ENCODE measurements around the gene PAWR. TPM values are rescaled to one million over a fixed set of nuclear protein-coding genes. Genes with fewer than 3 reads are reported as not detected.
"Not testable (repeated sequence)": the region's sequence is repeated elsewhere in the genome, so short reads cannot be mapped to it uniquely, and the experiment has no call there.

PAWR gene
- total and polyA plus RNA-seq, 2 experiments from 2014 or later = 149 to 180 TPM

DNA sequence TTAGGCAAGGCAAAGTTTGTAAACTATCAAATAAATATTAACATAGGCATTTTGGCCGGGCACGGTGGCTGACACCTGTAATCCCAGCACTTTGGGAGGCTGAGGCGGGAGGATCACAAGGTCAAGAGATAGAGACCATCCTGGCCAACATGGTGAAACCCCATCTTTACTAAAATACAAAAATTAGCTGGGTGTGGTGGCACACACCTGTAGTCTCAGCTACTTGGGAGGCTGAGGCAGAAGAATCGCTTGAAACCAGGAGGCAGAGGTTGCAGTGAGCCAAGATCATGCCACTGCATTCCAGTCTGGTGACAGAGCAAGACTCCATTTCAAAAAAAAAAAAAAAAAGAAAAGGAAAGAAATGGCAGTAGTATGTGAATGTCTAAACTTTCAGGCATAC, 43.9 kb downstream of the PAWR start:
- Mint-ChIP-seq H3K9me3 (peaks cover 10% of the 10 kb centered on the region; the same call in 1 of the 3 replicates), H3K4me1 (peaks cover 68% of the 10 kb centered on the region), H3K36me3 (ENCODE audit: low read depth) (peaks cover 27% of the 10 kb centered on the region)
- H3K27me3 Mint-ChIP-seq (ENCODE audit: insufficient read depth, low read depth, poor library complexity); H3K4me3 ChIP-seq; H3K27me3 ChIP-seq (ENCODE audit: insufficient read depth); H2AFZ ChIP-seq; H3K36me3 ChIP-seq (ENCODE audit: insufficient read depth); ATAC-seq; H3F3A ChIP-seq (replicated peaks; ENCODE audit: low read depth); H3K4me3 Mint-ChIP-seq; H3K9me2 ChIP-seq (ENCODE audit: insufficient read depth); DNase-seq (ENCODE audit: low spot score); H3K27ac ChIP-seq (ENCODE audit: low read depth); H3K4me2 ChIP-seq; H3K27ac Mint-ChIP-seq: not testable (repeated sequence)
- H4K20me1 ChIP-seq (replicated peaks; ENCODE audit: insufficient read depth) = peaks cover 77% of the 10 kb centered on the region
- peaks cover 100% of the 10 kb centered on the region for H3K79me2 ChIP-seq (replicated peaks; ENCODE audit: insufficient read depth)
- peaks cover 56% of the 10 kb centered on the region for H3K4me1 ChIP-seq (ENCODE audit: insufficient read depth)

DNA sequence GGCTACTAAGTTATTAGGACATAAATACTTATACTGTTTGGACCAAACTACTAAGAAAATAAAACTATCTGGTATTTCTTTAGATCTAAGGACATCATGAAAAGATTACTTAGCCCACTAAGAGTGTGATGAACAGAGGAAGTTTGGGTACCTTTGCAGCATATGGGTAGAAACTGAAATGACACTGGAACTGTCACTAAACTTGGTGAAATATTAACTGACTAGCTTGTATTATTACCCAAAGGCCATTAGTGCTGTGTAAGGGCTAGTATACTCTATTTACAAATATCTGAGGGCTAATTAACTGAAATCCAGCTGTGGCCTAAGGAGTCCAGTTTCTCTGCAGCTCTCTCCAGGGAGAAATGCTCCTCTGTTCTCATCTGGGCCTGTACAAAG, 45.5 kb downstream of the PAWR start:
- peaks cover 22% of the 10 kb centered on the region for H3K36me3 Mint-ChIP-seq (ENCODE audit: low read depth)

DNA sequence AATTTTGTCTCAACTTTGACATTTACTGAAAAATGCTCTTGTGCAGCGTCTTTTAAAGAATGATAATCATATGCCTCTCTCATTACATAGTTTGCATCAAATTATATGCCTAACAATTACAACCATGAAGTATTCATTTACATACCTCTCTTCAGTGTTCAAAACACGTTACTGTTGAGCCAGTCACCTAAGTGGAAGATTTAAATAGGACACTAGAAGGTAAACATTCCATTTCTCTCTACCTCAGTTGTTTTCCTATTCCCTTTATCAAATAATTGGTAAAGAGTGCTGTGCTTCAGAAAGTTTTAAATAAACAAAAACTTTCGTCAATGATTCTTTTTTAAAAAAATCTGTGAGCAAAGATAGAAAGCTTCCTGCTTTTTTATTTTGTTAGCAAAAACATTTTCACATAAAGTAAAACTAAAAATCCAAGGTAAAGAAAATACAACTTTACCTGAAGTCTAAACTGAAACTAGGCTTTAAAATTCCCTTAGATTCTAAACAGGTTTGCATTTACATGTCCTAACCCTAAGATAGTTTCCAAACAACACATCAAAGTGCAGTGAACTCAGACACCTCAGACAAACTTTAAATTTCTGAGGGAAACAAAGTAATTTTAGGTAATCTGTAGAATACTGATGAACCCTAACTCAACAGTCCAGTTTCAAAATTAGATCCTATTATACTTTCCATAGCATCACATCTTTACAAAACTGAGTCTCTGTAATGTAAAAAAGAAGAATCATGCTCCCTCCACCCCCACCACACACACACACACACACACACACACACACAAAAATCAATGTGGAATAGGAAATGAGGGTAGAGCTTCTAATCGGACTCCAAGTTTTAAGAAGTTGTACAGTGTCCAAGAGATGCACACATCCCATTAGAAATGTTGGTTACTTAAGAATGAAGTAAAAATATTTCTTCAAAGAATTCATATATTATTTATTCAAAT, 46.2 kb downstream of the PAWR start:
- no peaks in the 10 kb centered on the region for H3K27me3 ChIP-seq (ENCODE audit: insufficient read depth)
- Mint-ChIP-seq H3K4me3 (0 out of 3 replicates have a peak overlapping the region, but pooled peaks have one; percentile 24), H3K27me3 (ENCODE audit: insufficient read depth, low read depth, poor library complexity) (peaks cover 2% of the 10 kb centered on the region), H3K4me1 (peaks cover 51% of the 10 kb centered on the region), H3K36me3 (ENCODE audit: low read depth) (peaks cover 22% of the 10 kb centered on the region), H3K27ac (peak overlapping the region; percentile 25; the same call in 1 of the 2 replicates), H3K9me3 (peaks cover 10% of the 10 kb centered on the region; the same call in 1 of the 3 replicates)
- H3K4me1 ChIP-seq (ENCODE audit: insufficient read depth) = peaks cover 49% of the 10 kb centered on the region
- no peaks in the 10 kb centered on the region for H3K9me2 ChIP-seq (ENCODE audit: insufficient read depth)
- H3F3A ChIP-seq (replicated peaks; ENCODE audit: low read depth) = no peaks in the 10 kb centered on the region
- peak overlapping the region; percentile 53; the same call in 1 of the 2 replicates for H3K4me2 ChIP-seq
- H3K79me2 ChIP-seq (replicated peaks; ENCODE audit: insufficient read depth) = peaks cover 100% of the 10 kb centered on the region
- H2AFZ ChIP-seq = no peak overlapping the region
- no peak for DNase-seq (ENCODE audit: low spot score)
- no peak overlapping the region for H3K4me3 ChIP-seq
- H3K27ac ChIP-seq (ENCODE audit: low read depth) = no peak overlapping the region
- peaks cover 66% of the 10 kb centered on the region for H4K20me1 ChIP-seq (replicated peaks; ENCODE audit: insufficient read depth)
- no peak for ATAC-seq
- no peaks in the 10 kb centered on the region; the same call in 1 of the 2 replicates for H3K36me3 ChIP-seq (ENCODE audit: insufficient read depth)
- TF ChIP-seq, protein P1, sequence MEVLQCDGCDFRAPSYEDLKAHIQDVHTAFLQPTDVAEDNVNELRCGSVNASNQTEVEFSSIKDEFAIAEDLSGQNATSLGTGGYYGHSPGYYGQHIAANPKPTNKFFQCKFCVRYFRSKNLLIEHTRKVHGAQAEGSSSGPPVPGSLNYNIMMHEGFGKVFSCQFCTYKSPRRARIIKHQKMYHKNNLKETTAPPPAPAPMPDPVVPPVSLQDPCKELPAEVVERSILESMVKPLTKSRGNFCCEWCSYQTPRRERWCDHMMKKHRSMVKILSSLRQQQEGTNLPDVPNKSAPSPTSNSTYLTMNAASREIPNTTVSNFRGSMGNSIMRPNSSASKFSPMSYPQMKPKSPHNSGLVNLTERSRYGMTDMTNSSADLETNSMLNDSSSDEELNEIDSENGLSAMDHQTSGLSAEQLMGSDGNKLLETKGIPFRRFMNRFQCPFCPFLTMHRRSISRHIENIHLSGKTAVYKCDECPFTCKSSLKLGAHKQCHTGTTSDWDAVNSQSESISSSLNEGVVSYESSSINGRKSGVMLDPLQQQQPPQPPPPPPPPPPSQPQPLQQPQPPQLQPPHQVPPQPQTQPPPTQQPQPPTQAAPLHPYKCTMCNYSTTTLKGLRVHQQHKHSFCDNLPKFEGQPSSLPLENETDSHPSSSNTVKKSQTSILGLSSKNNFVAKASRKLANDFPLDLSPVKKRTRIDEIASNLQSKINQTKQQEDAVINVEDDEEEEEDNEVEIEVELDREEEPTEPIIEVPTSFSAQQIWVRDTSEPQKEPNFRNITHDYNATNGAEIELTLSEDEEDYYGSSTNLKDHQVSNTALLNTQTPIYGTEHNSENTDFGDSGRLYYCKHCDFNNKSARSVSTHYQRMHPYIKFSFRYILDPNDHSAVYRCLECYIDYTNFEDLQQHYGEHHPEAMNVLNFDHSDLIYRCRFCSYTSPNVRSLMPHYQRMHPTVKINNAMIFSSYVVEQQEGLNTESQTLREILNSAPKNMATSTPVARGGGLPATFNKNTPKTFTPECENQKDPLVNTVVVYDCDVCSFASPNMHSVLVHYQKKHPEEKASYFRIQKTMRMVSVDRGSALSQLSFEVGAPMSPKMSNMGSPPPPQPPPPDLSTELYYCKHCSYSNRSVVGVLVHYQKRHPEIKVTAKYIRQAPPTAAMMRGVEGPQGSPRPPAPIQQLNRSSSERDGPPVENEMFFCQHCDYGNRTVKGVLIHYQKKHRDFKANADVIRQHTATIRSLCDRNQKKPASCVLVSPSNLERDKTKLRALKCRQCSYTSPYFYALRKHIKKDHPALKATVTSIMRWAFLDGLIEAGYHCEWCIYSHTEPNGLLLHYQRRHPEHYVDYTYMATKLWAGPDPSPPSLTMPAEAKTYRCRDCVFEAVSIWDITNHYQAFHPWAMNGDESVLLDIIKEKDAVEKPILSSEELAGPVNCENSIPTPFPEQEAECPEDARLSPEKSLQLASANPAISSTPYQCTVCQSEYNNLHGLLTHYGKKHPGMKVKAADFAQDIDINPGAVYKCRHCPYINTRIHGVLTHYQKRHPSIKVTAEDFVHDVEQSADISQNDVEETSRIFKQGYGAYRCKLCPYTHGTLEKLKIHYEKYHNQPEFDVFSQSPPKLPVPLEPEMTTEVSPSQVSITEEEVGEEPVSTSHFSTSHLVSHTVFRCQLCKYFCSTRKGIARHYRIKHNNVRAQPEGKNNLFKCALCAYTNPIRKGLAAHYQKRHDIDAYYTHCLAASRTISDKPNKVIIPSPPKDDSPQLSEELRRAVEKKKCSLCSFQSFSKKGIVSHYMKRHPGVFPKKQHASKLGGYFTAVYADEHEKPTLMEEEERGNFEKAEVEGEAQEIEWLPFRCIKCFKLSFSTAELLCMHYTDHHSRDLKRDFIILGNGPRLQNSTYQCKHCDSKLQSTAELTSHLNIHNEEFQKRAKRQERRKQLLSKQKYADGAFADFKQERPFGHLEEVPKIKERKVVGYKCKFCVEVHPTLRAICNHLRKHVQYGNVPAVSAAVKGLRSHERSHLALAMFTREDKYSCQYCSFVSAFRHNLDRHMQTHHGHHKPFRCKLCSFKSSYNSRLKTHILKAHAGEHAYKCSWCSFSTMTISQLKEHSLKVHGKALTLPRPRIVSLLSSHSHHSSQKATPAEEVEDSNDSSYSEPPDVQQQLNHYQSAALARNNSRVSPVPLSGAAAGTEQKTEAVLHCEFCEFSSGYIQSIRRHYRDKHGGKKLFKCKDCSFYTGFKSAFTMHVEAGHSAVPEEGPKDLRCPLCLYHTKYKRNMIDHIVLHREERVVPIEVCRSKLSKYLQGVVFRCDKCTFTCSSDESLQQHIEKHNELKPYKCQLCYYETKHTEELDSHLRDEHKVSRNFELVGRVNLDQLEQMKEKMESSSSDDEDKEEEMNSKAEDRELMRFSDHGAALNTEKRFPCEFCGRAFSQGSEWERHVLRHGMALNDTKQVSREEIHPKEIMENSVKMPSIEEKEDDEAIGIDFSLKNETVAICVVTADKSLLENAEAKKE (CRISPR knock-in tag; IDR thresholded peaks at IDR 0.05) = no peak
- TF ChIP-seq JUNB (IDR thresholded peaks at IDR 0.05; ENCODE audit: unreplicated experiment) (no peak), STAT1 (IDR thresholded peaks at IDR 0.05; ENCODE audit: unreplicated experiment) (no peak)

More for the DNA sequence above, 45.5 kb downstream of the PAWR start:
- Mint-ChIP-seq H3K4me1 (peaks cover 55% of the 10 kb centered on the region), H3K4me3 (no peak overlapping the region), H3K27me3 (ENCODE audit: insufficient read depth, low read depth, poor library complexity) (peaks cover 2% of the 10 kb centered on the region), H3K27ac (no peak overlapping the region), H3K9me3 (peaks cover 10% of the 10 kb centered on the region; the same call in 1 of the 3 replicates)
- no peak for TF ChIP-seq EZH2phosphoT487 (IDR thresholded peaks at IDR 0.05; ENCODE audit: unreplicated experiment)
- TF ChIP-seq ZNF331 (CRISPR knock-in tag; IDR thresholded peaks at IDR 0.05; ENCODE audit: low read depth) = no peak
- Histone ChIP-seq H3K36me3 (ENCODE audit: insufficient read depth) (no peaks in the 10 kb centered on the region; the same call in 1 of the 2 replicates), H2AFZ (no peak overlapping the region), H4K20me1 (replicated peaks; ENCODE audit: insufficient read depth) (peaks cover 72% of the 10 kb centered on the region), H3K27me3 (ENCODE audit: insufficient read depth) (no peaks in the 10 kb centered on the region), H3F3A (replicated peaks; ENCODE audit: low read depth) (no peaks in the 10 kb centered on the region), H3K9me2 (ENCODE audit: insufficient read depth) (no peaks in the 10 kb centered on the region), H3K4me3 (no peak overlapping the region), H3K79me2 (replicated peaks; ENCODE audit: insufficient read depth) (peaks cover 100% of the 10 kb centered on the region), H3K4me2 (0 out of 2 replicates have a peak overlapping the region, but pooled peaks have one; percentile 14), H3K4me1 (ENCODE audit: insufficient read depth) (peaks cover 49% of the 10 kb centered on the region), H3K27ac (ENCODE audit: low read depth) (no peak overlapping the region)
- ATAC-seq = no peak
- no peak for DNase-seq (ENCODE audit: low spot score)
